ENCODE data around the gene LHX2. TPM values are rescaled to one million over a fixed set of nuclear protein-coding genes. Genes with fewer than 3 reads are reported as not detected.

Gene LHX2
- total RNA-seq, 4 donors from 2014 or later, result 0.22 TPM; not detected in 3

GRCh38 chr9:124047251-124047672 lies 35.7 kb downstream of the LHX2 start:
- H3K27ac ChIP-seq, result no peak overlapping the region
- peaks cover 9 to 16% (median 11%) of the 10 kb centered on the region in 3 donors for H3K4me1 ChIP-seq
- H3K4me3 ChIP-seq, result no peak overlapping the region
- H3K9me3 ChIP-seq, result no peaks in the 10 kb centered on the region
- no peaks in the 10 kb centered on the region for H3K36me3 ChIP-seq
- DNase-seq, result no peak
- 74 to 81% methylated on average over 8 of the region's 8 CpGs for WGBS, 2 donors
- intact Hi-C loops (cut with DNase I), result no loop called here
- TF ChIP-seq POLR2A (IDR thresholded peaks at IDR 0.05) (no peak), CTCF (IDR thresholded peaks at IDR 0.05) (no peak)
- H3K27me3 ChIP-seq, result peaks cover 0 to 53% (median 2%) of the 10 kb centered on the region in 4 donors

- Histone ChIP-seq H3K36me3 (no peaks in the 10 kb centered on the region), H3K27ac (no peak overlapping the region), H3K4me1 (peaks cover 0 to under 1% (median under 1%) of the 10 kb centered on the region in 3 donors), H3K4me3 (no peak overlapping the region), H3K9me3 (no peaks in the 10 kb centered on the region), H3K27me3 (peaks cover 0 to 51% (median under 1%) of the 10 kb centered on the region in 4 donors)
- WGBS, 2 donors, result 75% methylated on average over 1 of the region's 1 CpG; no CpG with 5 or more reads in 1 of the 2 donors
- intact Hi-C loops (cut with DNase I), result no loop called here
- no peak for DNase-seq
- TF ChIP-seq CTCF (IDR thresholded peaks at IDR 0.05) (no peak), POLR2A (IDR thresholded peaks at IDR 0.05) (no peak)
These were observed 39.4 kb downstream of the LHX2 start for GRCh38 chr9:124050955-124051354.

- Histone ChIP-seq H3K4me3 (no peak overlapping the region), H3K27me3 (peaks cover 0 to 56% (median 0%) of the 10 kb centered on the region in 4 donors)
These were observed 40.8 kb downstream of the LHX2 start for GRCh38 chr9:124052401-124052800.

GRCh38 chr9:124054582-124055227 lies 43.1 kb downstream of the LHX2 start:
- TF ChIP-seq POLR2A (IDR thresholded peaks at IDR 0.05), result no peak
- TF ChIP-seq CTCF (IDR thresholded peaks at IDR 0.05), result no peak
- Histone ChIP-seq H3K4me1 (no peaks in the 10 kb centered on the region), H3K9me3 (no peaks in the 10 kb centered on the region), H3K27ac (no peak overlapping the region), H3K4me3 (no peak overlapping the region), H3K27me3 (peaks cover 0 to 54% (median 0%) of the 10 kb centered on the region in 4 donors), H3K36me3 (no peaks in the 10 kb centered on the region)
- 62 to 70% methylated on average over 5 of the region's 7 CpGs for WGBS, 2 donors
- no peak for DNase-seq
- intact Hi-C loops (cut with DNase I), result no loop called here

More at GRCh38 chr9:124052401-124052800, 40.8 kb downstream of the LHX2 start:
- 89 to 91% methylated on average over 2 to 4 of the region's 5 CpGs for WGBS, 2 donors
- TF ChIP-seq POLR2A (IDR thresholded peaks at IDR 0.05) (no peak), CTCF (IDR thresholded peaks at IDR 0.05) (no peak)
- H3K36me3 ChIP-seq, result no peaks in the 10 kb centered on the region
- no peaks in the 10 kb centered on the region for H3K4me1 ChIP-seq
- intact Hi-C loops (cut with DNase I), result no loop called here
- DNase-seq, result no peak
- no peaks in the 10 kb centered on the region for H3K9me3 ChIP-seq
- no peak overlapping the region for H3K27ac ChIP-seq

GRCh38 chr9:124060844-124061605 lies 49.5 kb downstream of the LHX2 start:
- TF ChIP-seq POLR2A (IDR thresholded peaks at IDR 0.05) (no peak), CTCF (IDR thresholded peaks at IDR 0.05) (no peak)
- Histone ChIP-seq H3K36me3 (no peaks in the 10 kb centered on the region), H3K9me3 (no peaks in the 10 kb centered on the region), H3K4me1 (no peaks in the 10 kb centered on the region), H3K27ac (no peak overlapping the region), H3K4me3 (no peak overlapping the region), H3K27me3 (peaks cover 0 to 44% (median 0%) of the 10 kb centered on the region in 4 donors)
- no peak for DNase-seq
- intact Hi-C loops (cut with DNase I), result no loop called here
- WGBS, 2 donors, result 55% methylated on average over 7 to 15 of the region's 21 CpGs

Data from esophagus squamous epithelium (tissue), 5 donors.